Eye (tissue), 1 donor: ENCODE results near the gene GLP1R.

ENCODE experiments used
- DNase-seq: peaks from one replicate; pipeline ENCODE4 v3.0.0-alpha.2; 2015

Gene GLP1R

GRCh38 chr6:39063526-39063925 lies 14.9 kb downstream of the GLP1R start:
- DNase-seq: no peak

DNA sequence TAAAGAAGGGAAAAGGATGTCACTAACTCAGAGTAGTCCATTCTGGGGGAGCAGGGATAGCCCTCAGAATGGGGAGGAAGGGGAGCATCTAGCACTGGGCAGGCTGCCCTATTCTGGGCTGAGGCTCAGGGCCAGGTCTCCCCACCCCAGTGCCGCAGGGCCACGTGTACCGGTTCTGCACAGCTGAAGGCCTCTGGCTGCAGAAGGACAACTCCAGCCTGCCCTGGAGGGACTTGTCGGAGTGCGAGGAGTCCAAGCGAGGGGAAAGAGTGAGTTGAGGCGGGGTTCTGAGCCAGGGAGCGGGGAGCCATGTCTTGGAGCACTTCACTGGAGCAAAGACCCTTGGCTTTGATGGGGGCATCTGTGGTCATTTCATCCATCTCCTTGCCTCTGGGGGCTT lies 17.0 kb downstream of the GLP1R start:
- no peak for DNase-seq

- no peak for DNase-seq
These were observed 19.8 kb downstream of the GLP1R start for GRCh38 chr6:39068391-39068790.

- DNase-seq: no peak
These were observed 24.2 kb downstream of the GLP1R start for GRCh38 chr6:39072830-39073229.

- DNase-seq: no peak
These were observed 25.1 kb downstream of the GLP1R start for GRCh38 chr6:39073471-39074355.

- no peak for DNase-seq
These were observed 25.9 kb downstream of the GLP1R start for GRCh38 chr6:39074486-39074885.

DNA sequence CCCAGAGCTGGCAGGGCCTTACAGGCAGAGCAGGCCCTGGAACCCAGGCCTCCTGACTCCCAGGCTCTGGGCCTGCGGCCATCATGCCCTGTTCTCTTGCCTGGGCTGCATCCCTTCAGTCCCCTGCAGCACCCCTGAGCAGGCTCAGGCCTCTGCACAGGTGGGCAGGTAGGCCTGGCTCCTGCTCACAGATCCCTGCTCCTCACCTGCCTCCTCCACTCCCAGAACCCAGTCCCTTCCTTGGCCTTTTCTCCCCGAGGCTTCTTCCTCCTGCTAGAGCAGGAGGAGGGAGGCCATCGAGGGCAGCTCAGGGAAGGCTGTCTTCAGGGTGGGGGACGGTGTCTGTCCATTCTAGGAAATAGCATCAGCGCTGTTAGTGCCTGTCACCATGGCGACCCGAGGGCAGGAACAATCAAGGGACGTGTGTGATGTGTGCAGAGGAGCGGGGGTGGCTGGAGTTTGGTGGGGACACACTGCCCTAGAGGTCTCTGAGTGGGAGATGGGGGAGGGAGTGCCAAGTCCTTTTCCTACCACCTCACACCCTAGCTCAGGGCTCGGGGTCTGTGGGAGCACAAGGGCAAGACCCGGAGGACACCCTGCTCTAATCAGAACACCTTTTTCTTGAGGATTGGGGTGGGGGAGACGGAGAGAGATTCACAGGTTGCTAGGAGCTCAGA lies 26.6 kb downstream of the GLP1R start:
- DNase-seq: peak; percentile 25

- DNase-seq: no peak
These were observed 27.4 kb downstream of the GLP1R start for GRCh38 chr6:39075807-39076622.

GRCh38 chr6:39076623-39077535 lies 28.3 kb downstream of the GLP1R start:
- DNase-seq: no peak

- no peak for DNase-seq
These were observed 29.5 kb downstream of the GLP1R start for GRCh38 chr6:39077882-39078594.

DNA sequence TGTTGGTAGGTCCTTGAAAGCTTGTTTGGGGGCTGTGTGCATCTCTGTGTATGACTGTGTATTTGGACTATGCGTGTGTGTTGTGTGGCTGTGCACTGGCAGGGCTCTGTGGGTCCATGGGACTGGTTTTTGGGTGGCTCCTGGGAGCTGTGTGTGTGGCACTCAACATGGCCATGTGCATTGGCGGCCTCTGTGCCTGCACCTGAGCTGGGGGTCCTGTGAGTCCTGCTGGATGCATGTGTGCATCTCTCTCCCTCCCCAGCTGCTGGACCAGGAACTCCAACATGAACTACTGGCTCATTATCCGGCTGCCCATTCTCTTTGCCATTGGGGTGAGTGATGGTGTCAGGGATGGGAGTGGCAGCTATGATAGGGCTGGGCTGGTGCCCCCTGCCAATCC lies 30.1 kb downstream of the GLP1R start:
- no peak for DNase-seq

GRCh38 chr6:39079197-39080125 lies 30.9 kb downstream of the GLP1R start:
- DNase-seq: no peak

- DNase-seq: no peak
These were observed 31.8 kb downstream of the GLP1R start for GRCh38 chr6:39080246-39080875.

- no peak for DNase-seq
These were observed 33.7 kb downstream of the GLP1R start for GRCh38 chr6:39082310-39082709.

DNA sequence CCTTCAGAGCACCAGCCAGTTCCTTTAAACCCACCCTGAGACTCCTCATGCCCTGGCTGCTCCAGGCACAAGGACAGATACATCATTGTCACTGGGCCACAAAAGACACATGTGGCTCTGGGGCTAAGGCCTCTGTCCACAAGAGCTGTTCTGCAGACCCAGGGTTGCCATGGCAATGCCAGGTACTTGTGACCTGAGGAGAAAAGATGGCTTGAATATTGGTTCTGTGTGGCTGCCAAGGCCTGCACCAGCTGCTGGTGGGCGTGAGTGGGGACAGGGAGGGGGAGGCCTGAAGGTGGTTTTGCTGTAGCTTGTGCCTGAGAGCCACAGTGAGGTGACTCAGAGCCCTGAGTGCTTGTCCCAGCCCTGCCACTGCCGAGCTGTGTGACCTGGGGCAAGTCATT lies 34.7 kb downstream of the GLP1R start:
- DNase-seq: no peak

DNA sequence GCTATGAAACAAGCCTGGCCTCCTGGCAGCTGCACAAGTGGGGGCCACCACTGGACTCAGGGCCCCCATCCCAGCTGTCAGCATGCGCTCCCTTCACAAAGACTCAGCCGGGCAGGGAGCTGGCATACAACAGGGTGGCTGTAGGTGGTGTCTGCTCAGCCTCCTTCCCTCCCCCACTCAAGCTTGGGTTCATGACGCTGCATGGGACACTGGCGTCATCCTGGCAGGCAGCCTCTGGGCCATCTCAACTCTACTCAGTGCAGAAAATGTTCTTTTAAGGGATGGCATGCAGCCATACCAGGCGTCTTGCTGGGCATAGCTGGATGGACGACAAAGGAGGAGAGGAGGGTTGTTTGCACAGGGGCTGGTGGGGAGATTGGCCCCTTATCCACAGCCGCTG lies 35.9 kb downstream of the GLP1R start:
- DNase-seq: no peak

DNA sequence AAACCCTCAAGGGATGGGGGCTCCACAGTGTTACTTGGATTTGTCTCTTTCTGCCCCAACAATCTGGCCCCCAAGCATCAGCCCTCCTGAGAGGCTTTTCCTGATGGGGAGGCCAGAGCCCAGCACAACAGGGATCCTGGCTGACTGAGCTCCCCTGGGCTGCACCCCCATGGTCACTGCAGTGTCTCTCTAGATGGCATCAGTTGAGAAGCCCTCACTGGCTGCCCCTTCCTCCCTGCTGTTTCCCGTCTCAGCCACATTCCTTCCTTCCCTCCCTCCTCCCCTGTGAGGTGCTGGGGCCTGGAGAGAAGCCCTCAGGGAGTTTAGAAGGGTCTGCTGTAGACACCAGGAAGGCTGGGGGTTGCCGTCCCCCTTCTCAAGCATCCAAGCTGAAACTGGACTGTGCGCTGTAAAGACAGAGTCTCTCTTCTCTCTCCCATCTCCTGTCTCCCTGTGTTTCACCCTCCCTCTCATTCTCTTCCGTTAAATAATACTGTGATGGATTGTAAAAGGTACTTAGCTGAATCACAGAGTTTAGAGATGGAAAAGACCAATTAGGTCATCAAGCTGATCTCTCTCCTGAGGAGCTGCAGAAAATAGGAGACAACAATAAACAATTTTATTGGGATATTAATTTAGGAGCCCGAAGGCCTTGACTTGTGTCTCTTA lies 36.7 kb downstream of the GLP1R start:
- no peak for DNase-seq

DNA sequence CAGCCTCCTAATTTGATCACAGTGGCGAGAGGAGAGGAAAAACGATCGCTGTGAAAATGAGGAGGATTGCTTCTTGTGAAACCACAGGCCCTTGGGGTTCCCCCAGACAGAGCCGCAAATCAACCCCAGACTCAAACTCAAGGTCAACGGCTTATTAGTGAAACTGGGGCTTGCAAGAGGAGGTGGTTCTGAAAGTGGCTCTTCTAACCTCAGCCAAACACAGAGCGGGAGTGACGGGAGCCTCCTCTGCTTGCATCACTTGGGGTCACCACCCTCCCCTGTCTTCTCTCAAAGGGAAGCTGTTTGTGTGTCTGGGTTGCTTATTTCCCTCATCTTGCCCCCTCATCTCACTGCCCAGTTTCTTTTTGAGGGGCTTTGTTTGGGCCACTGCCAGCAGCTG lies 37.7 kb downstream of the GLP1R start:
- DNase-seq: no peak

DNA sequence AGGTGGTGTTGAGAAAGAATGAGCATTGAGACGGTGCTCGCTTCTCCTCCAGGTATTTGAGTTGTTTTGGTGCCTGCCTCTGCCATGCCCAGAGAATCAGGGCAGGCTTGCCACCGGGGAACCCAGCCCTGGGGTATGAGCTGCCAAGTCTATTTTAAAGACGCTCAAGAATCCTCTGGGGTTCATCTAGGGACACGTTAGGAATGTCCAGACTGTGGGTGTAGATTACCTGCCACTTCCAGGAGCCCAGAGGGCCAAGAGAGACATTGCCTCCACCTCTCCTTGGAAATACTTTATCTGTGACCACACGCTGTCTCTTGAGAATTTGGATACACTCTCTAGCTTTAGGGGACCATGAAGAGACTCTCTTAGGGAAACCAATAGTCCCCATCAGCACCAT lies 38.1 kb downstream of the GLP1R start:
- DNase-seq: no peak
